Thyroid gland (tissue), 4 donors: ENCODE data around the gene SENP2. TPM values are rescaled to one million over a fixed set of nuclear protein-coding genes. Genes with fewer than 3 reads are reported as not detected.

Experiments
- DNase-seq, 2 donors: peaks; one replicate each; pipeline ENCODE4 v3.0.0-alpha.2; 2019
- H3K27ac ChIP-seq, 3 donors: fragments of 200-600 bp; sonication (generic); 1 replicate in 2 of 3; 2 replicates in 1 of 3; pipeline ENCODE4 v1.5.1; 2016 to 2019; ENCODE audit warnings: mild to moderate bottlenecking in 1 of 3, moderate library complexity in 1 of 3
- H3K27me3 ChIP-seq: fragments of 200-600 bp; sonication (generic); one replicate; pipeline ENCODE4 v1.5.1; 2019
- H3K36me3 ChIP-seq, 2 donors: fragments of 200-600 bp; sonication (generic); one replicate each; pipeline ENCODE4 v1.5.1; 2016 to 2019
- H3K4me1 ChIP-seq, 2 donors: fragments of 200-600 bp; sonication (generic); one replicate each; pipeline ENCODE4 v1.5.1; 2017 to 2019
- H3K4me3 ChIP-seq, 3 donors: fragments of 200-600 bp; sonication (generic); replicated peaks in 1 of 3; 1 replicate in 2 of 3; 2 replicates in 1 of 3; pipeline ENCODE4 v1.5.1; 2016; ENCODE audit warnings: mild to moderate bottlenecking in 1 of 3
- H3K9me3 ChIP-seq: fragments of 200-600 bp; sonication (generic); one replicate; pipeline ENCODE4 v1.5.1; 2017
- POLR2A ChIP-seq, 2 donors: fragments of 450-650 bp; IDR thresholded peaks; one replicate each; pipeline ENCODE4 v1.6.1; 2017; ENCODE audit warnings: antibody characterized with exemption in 2 of 2, mild to moderate bottlenecking in 2 of 2, moderate library complexity in 1 of 2
- WGBS, 2 donors: methylation state at CpG; one replicate each; pipeline ENCODE4 v1.1.5; 2017; 5-methylcytosine and 5-hydroxymethylcytosine counted together
- intact Hi-C: fragments of 100-400 bp; cut with DNase I; formaldehyde crosslinking; loops from one replicate; pipeline ENCODE4 v1.15.1; 2023
- total RNA-seq, 4 donors: library from RNA; depleted of rRNA; stranded (reverse); fragments of >200 nt; gene quantifications; one replicate each; pipeline ENCODE4 v1.2.3, GENCODE V29; 2016
- TF ChIP-seq, protein P1 (sequence below), 6 experiments: fragments of 200-600 bp in 3 of 6; fragments of 450-650 bp in 3 of 6; sonication (generic) in 3 of 6; IDR thresholded peaks; one replicate each; pipeline ENCODE4 v1.5.1; 2016 to 2019; ENCODE audit warnings: antibody characterized with exemption in 6 of 6, mild to moderate bottlenecking in 2 of 6, inconsistent platforms in 1 of 6, moderate library complexity in 1 of 6

The SENP2 gene
- total RNA-seq, 4 donors from 2014 or later = 34.0 to 82.9 (median 39.6) TPM

DNA sequence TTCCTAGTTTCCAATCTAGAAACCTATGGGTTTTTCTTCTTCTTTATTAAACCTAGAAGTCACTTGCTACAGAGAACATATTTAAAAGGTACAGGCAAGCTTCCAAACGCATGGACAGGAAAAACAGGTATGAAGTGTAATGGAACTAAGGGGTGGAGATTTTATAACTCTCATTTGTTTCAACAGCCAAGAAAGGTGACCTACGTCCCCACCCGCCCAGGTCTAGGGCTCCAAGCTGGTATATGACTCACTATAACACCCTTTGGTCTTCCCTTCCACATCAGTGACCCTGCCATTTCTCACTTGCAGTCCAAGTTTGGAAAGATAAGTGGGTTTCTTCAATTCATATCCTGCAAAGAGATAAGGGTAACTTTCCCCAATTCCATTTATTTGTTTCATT, 27.7 kb upstream of the SENP2 start:
- Histone ChIP-seq H3K27me3 (no peaks in the 10 kb centered on the region), H3K4me1 (peaks cover 4 to 11% of the 10 kb centered on the region in 2 donors), H3K9me3 (no peaks in the 10 kb centered on the region), H3K27ac (peak overlapping the region in 2 of 3 donors; percentile 26 to 52), H3K4me3 (no peak overlapping the region), H3K36me3 (no peaks in the 10 kb centered on the region)
- TF ChIP-seq POLR2A (IDR thresholded peaks at IDR 0.05) = no peak
- TF ChIP-seq, protein P1, sequence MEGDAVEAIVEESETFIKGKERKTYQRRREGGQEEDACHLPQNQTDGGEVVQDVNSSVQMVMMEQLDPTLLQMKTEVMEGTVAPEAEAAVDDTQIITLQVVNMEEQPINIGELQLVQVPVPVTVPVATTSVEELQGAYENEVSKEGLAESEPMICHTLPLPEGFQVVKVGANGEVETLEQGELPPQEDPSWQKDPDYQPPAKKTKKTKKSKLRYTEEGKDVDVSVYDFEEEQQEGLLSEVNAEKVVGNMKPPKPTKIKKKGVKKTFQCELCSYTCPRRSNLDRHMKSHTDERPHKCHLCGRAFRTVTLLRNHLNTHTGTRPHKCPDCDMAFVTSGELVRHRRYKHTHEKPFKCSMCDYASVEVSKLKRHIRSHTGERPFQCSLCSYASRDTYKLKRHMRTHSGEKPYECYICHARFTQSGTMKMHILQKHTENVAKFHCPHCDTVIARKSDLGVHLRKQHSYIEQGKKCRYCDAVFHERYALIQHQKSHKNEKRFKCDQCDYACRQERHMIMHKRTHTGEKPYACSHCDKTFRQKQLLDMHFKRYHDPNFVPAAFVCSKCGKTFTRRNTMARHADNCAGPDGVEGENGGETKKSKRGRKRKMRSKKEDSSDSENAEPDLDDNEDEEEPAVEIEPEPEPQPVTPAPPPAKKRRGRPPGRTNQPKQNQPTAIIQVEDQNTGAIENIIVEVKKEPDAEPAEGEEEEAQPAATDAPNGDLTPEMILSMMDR (IDR thresholded peaks at IDR 0.05) = no peak
- DNase-seq = peak; percentile 31 to 38
- intact Hi-C loops = no loop called here
- WGBS, 2 donors = 67 to 68% methylated on average over 3 of the region's 3 CpGs

DNA sequence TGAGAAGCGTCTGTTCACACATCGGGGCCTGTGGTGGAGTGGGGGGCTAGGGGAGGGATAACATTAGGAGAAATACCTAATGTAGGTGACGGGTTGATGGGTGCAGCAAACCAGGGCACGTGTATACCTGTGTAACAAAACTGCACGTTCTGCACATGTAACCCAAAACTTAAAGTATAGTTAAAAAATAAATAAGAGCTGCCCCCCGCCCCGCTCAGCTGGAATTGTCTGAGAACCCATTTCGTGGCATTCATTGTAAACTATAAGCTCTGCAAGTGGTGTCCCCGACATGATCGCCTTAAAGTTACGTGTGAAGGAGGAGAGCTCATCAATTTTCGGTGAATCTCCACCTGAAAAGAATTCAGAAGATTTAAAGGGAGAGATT, 26.4 kb upstream of the SENP2 start:
- Histone ChIP-seq H3K9me3 (no peaks in the 10 kb centered on the region), H3K27ac (no peak overlapping the region), H3K36me3 (no peaks in the 10 kb centered on the region), H3K4me1 (peaks cover 4 to 11% of the 10 kb centered on the region in 2 donors), H3K27me3 (no peaks in the 10 kb centered on the region), H3K4me3 (no peak overlapping the region)
- 88 to 90% methylated on average over 12 of the region's 12 CpGs for WGBS, 2 donors
- no peak for TF ChIP-seq POLR2A (IDR thresholded peaks at IDR 0.05)
- intact Hi-C loops = no loop called here
- no peak for DNase-seq

DNA sequence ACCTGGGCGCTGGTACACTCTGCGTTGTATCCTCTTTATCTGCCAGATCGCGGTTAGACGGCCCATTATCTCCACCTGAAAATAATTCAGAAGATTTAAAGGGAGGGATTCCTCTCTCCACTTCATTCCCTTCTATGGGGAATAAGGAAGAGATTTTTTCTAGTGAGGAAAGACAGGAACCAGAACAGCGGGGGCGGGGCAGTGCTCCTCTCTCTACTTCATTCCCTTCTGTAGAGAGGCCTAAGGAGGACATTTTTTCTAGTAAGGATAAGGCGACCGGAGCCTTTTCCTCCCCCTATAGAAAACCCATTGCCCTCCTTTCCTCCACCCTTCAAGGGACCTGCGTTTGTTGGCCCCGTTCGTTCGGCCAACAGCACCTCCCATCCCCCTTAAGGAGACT, 25.4 kb upstream of the SENP2 start:
- DNase-seq = no peak
- H3K9me3 ChIP-seq = no peaks in the 10 kb centered on the region
- H3K4me1 ChIP-seq = peaks cover 4 to 11% of the 10 kb centered on the region in 2 donors
- H3K4me3 ChIP-seq = no peak overlapping the region
- no peaks in the 10 kb centered on the region for H3K36me3 ChIP-seq
- H3K27ac ChIP-seq = peak overlapping the region in 2 of 3 donors; percentile 68 to 74
- TF ChIP-seq, protein P1 (IDR thresholded peaks at IDR 0.05) = no peak
- no peak for TF ChIP-seq POLR2A (IDR thresholded peaks at IDR 0.05)
- WGBS, 2 donors = 91 to 93% methylated on average over 13 of the region's 13 CpGs
- intact Hi-C loops = no loop called here
- H3K27me3 ChIP-seq = no peaks in the 10 kb centered on the region

DNA sequence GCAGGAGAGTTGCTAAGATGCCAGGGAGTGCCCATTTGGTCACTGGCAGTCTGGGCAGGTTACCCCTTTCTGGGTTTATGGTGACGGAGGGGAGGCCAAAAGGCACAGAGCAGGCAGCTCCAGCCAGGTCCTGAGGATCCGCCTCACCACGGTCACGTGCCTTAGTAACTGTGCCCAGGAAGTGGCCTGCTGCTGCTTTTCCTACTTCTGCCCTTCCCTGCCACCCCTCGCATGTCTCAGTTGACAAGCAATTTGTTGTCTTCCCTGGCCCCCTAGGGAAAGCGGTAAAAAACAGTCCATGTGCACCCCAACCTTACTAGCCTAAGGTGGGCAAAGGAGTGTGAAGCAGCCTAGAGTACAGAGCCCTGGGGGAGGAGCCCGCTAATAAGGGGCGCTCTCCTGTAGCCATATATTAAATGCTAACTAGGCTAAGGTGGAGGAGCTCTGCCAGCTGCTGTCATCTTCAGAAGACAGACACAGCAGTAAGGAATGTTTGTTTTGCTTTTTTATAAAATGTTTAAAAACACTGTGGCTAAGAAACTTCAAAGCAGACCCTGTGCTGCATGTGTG, 24.6 kb upstream of the SENP2 start:
- Histone ChIP-seq H3K4me1 (peaks cover 4 to 11% of the 10 kb centered on the region in 2 donors), H3K36me3 (no peaks in the 10 kb centered on the region), H3K4me3 (no peak overlapping the region), H3K27me3 (no peaks in the 10 kb centered on the region), H3K27ac (peak overlapping the region; percentile 68 to 81 (median 74)), H3K9me3 (no peaks in the 10 kb centered on the region)
- WGBS, 2 donors = 55 to 67% methylated on average over 7 to 8 of the region's 8 CpGs
- TF ChIP-seq, protein P1 (IDR thresholded peaks at IDR 0.05) = peak in 1 of 6 experiments; percentile 6
- no peak for TF ChIP-seq POLR2A (IDR thresholded peaks at IDR 0.05)
- DNase-seq = peak; percentile 45 to 50
- intact Hi-C loops = no loop called here

DNA sequence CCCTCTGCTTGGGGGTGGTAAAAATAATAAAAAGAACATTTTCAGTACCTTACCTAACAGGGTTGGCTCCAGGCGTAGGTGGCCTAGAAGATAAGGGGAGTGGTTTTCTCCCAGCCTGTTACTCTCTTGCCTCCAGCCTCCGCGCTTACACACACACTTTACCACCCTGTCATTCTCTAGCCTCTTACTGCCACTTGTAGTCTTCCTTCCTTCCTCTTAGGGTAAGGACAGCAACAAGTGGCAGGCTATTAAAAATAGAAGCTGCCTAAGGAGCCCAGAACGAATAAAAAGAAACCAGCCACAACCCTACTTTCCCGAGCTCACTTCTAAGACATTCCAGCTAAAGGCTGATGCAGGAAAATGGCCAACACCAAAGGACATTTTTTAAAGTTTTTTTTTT, 24.1 kb upstream of the SENP2 start:
- Histone ChIP-seq H3K4me3 (no peak overlapping the region), H3K4me1 (peaks cover 4 to 11% of the 10 kb centered on the region in 2 donors), H3K36me3 (no peaks in the 10 kb centered on the region), H3K27me3 (no peaks in the 10 kb centered on the region), H3K27ac (peak overlapping the region; percentile 68 to 81 (median 74)), H3K9me3 (no peaks in the 10 kb centered on the region)
- 16 to 17% methylated on average over 5 of the region's 5 CpGs for WGBS, 2 donors
- TF ChIP-seq, protein P1 (IDR thresholded peaks at IDR 0.05) = no peak
- TF ChIP-seq POLR2A (IDR thresholded peaks at IDR 0.05) = no peak
- DNase-seq = peak; percentile 71 to 78
- intact Hi-C loops = no loop called here
